ENCODE data around the gene KLF5.

KLF5 gene

GRCh38 chr13:73059460-73060250 lies 850 bp downstream of the KLF5 start:
- DNase-seq (ENCODE audit: low spot score) = peak; percentile 67

- peak; percentile 52 for DNase-seq (ENCODE audit: low spot score)
Measured at GRCh38 chr13:73060251-73061160, 1.7 kb downstream of the KLF5 start.

GRCh38 chr13:73061473-73061872 lies 2.7 kb downstream of the KLF5 start:
- no peak for DNase-seq (ENCODE audit: low spot score)

DNA sequence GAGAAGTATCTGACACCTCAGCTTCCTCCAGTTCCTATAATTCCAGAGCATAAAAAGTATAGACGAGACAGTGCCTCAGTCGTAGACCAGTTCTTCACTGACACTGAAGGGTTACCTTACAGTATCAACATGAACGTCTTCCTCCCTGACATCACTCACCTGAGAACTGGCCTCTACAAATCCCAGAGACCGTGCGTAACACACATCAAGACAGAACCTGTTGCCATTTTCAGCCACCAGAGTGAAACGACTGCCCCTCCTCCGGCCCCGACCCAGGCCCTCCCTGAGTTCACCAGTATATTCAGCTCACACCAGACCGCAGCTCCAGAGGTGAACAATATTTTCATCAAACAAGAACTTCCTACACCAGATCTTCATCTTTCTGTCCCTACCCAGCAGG lies 3.1 kb downstream of the KLF5 start:
- no peak for DNase-seq (ENCODE audit: low spot score)

DNA sequence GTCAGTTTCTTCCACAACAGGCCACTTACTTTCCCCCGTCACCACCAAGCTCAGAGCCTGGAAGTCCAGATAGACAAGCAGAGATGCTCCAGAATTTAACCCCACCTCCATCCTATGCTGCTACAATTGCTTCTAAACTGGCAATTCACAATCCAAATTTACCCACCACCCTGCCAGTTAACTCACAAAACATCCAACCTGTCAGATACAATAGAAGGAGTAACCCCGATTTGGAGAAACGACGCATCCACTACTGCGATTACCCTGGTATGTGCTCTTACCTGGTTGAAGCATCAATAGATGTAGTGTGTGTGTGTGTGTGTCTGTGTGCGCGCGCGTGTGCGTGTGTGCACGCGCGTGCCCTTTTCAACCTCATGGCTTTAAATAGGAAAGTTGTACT lies 3.7 kb downstream of the KLF5 start:
- DNase-seq (ENCODE audit: low spot score) = no peak

GRCh38 chr13:73063166-73063565 lies 4.4 kb downstream of the KLF5 start:
- DNase-seq (ENCODE audit: low spot score) = no peak

- no peak for DNase-seq (ENCODE audit: low spot score)
Measured at GRCh38 chr13:73065036-73065435, 6.2 kb downstream of the KLF5 start.

GRCh38 chr13:73065665-73066340 lies 7.0 kb downstream of the KLF5 start:
- no peak for DNase-seq (ENCODE audit: low spot score)

- no peak for DNase-seq (ENCODE audit: low spot score)
Measured at GRCh38 chr13:73069206-73069805, 10.5 kb downstream of the KLF5 start.

DNA sequence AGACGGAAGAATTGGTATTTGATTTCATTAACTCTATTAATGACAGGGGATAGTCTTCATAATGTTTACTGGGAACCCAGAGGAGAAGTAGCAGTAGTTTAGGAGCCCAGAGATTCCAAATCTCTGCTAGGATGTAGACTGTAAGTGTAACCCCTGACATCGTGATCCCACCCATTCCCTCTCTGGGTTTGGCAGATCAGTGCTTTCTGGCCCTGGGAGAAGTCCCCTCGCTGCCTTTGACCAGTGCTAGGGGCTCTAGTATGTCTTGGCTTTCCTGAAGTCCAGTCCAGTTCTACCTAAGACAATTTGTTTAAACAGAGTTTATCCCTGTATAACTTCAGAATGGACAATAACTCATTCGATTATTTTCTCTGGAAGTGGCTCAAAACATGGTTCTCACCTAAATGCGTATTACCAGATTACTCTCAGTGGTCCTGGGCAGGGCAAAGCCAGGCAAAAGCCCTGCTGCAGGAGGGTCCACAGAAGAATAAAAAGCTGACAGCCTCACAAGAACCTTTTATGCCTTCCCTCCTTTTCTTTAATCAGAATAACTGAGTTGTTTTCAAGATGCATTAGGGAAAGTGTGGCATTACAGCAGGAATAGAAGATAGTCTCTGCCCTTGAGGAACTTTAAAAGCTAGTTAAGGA lies 11.8 kb downstream of the KLF5 start:
- DNase-seq (ENCODE audit: low spot score) = no peak

DNA sequence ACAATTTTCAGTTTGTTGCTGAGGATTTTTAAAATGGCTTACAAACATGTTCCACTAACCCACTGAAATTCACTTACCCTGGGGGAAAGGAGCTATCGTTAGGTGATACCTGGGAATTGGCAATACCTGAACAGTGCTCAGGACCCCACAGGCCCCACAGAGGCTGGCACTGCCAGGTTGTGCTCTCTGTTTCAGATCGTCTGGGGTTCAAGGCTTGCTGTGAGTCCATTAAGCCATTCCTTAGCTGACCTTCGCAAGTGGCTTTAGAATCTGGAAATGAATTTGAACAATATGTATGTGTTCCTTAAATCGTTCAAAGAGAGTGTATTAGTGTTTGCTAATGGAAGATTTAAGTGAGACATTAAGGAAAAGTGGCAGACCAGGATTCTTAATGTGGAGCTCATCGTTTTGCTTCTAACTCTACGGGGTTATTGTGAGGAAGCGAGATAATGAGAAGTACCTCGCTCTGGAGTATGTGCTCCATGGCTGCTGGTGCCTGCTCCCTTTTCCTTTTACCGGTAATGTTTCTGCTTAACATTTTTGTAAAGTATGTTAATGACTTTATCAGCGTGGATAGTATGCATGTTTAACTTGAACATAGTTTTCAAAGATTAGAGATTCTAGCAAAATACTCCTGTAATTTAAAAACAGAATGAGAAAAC lies 13.6 kb downstream of the KLF5 start:
- DNase-seq (ENCODE audit: low spot score) = no peak

DNA sequence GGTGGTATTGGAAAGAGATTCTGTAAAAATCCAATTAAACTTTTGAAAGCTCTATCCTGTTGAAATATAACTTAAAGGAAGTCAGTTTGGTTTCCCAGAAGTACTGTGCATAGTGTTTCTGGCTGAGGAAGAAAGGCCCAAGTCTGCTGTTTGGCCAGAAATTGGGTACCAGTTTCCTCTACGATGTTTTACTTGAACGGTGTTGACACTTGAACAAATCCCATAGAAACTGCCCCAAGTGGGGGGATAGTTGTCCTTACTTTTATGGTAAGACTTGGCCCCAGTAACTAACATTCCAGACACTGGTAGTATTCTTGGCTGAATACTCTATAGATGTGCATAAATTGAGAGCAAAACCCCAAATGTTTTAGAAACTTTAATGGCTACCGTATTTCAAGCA lies 14.2 kb downstream of the KLF5 start:
- DNase-seq (ENCODE audit: low spot score) = no peak

DNA sequence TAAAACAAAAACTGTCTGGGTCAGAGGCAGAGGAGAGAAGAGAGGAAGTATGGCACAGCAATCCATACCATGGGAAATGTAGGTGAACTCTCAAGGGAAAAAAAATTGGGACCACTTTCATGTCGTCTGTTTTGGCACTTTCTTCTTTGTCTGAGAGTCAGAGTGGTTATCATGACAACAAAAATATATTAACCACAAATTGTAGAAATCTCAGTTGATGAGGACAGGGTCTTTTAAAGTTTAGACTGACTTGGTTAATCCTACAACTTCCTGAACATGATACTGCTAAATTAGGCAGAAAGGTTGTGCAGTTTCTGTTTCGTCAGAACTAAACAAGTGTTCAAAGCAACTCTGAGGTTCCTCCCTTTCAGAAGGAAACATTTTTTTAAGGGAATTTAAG lies 15.2 kb downstream of the KLF5 start:
- no peak for DNase-seq (ENCODE audit: low spot score)

DNA sequence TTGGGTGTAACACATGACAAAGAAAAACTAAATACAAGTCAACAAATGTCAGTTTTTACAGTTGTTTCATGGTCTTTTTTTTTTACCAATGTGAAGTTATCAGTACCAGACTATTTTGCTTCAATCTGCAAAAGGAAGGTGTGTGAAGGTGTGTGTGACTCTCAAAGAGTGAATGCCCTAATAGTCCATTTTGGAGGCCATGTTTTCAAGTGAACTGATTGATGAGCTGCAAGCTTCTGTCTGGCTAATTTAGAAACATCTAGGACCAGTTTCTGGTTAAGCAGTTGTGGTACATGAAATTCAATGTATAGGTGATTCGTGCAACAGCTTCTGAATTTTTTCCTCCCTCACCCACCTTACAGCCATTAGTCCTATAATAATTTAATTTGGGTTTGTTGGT lies 16.1 kb downstream of the KLF5 start:
- no peak for DNase-seq (ENCODE audit: low spot score)

DNA sequence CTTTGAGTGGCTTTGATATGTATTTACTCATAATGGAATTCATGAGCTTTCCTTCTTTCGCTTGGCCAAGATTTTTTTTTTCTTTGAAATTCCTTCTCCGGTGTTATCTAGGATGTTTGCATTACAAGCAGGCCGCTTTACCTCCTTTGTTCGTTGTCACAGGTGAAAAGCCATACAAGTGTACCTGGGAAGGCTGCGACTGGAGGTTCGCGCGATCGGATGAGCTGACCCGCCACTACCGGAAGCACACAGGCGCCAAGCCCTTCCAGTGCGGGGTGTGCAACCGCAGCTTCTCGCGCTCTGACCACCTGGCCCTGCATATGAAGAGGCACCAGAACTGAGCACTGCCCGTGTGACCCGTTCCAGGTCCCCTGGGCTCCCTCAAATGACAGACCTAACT lies 16.7 kb downstream of the KLF5 start:
- no peak for DNase-seq (ENCODE audit: low spot score)

- no peak for DNase-seq (ENCODE audit: low spot score)
Measured at GRCh38 chr13:73075954-73076353, 17.1 kb downstream of the KLF5 start.

- DNase-seq (ENCODE audit: low spot score) = no peak
Measured at GRCh38 chr13:73077865-73078264, 19.1 kb downstream of the KLF5 start.

GRCh38 chr13:73079359-73079758 lies 20.6 kb downstream of the KLF5 start:
- no peak for DNase-seq (ENCODE audit: low spot score)

DNA sequence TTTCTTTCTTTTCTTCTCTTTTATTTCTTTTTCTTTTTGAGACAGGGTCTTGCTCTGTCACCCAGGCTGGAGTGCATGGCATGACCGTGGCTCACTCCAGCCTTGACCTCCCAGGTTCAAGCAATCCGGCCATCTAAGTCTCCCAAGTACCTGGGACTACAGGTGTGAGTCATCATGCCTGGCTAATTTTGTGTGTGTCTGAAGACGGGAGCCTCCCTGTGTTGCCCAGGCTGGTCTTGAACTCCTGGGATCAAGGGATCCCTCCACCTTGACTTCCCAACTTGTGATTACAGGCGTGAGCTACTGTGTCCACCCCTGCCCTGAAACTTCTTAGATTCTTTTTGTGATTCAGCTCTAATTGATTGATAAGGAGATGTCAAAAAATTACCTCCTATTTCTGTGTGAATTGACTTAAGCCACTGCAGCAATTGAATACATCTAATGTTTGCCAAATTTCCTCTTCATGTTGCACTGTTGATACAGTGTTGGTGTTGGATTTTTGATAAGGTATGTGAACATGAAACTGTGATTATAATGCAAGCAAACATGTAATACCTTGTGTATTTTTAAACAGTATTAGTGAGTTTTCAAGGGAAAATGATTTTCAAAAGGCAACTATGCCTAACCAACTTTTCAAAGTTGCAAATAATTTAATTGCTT lies 22.6 kb downstream of the KLF5 start:
- no peak for DNase-seq (ENCODE audit: low spot score)

- DNase-seq (ENCODE audit: low spot score) = no peak
Measured at GRCh38 chr13:73082471-73082870, 23.7 kb downstream of the KLF5 start.

GRCh38 chr13:73082895-73083294 lies 24.1 kb downstream of the KLF5 start:
- no peak for DNase-seq (ENCODE audit: low spot score)
